Endothelial cell of umbilical vein (primary cell): ENCODE data around the gene FZD1.

Experiments
- MYC ChIP-seq: IDR thresholded peaks from one replicate; pipeline ENCODE4 v1.6.1; 2011; ENCODE audit warnings: mild to moderate bottlenecking, low read depth, low read length
- TF ChIP-seq, protein P1 (sequence below): IDR thresholded peaks from 2 replicates; pipeline ENCODE4 v1.6.1; 2011; ENCODE audit not compliant: insufficient read depth, insufficient read length

DNA sequence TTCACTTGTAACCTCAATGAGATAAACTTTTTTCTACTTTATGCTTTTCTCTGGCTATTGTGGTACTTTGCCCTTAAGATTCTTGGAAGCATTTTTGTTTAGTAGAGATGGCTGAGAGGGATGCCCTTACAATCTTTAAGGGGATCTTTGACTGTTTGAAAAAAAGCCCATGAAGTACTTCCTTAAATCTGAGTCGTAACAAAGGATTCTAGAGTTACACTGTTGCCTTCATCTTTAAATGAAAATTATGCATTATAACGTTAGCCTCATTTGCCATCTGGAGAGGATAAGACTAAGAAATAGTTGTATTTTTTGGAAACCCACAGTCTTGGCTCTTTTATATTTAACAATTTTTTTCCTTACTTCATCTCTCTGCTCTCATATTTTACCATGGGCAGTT is 37.8 kb upstream of the FZD1 start:
- TF ChIP-seq, protein P1, sequence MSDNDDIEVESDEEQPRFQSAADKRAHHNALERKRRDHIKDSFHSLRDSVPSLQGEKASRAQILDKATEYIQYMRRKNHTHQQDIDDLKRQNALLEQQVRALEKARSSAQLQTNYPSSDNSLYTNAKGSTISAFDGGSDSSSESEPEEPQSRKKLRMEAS, result no peak
- TF ChIP-seq MYC, result no peak
